Measurements from ENCODE around the gene F8.
"Not testable (repeated sequence)": the region's sequence is repeated elsewhere in the genome, so short reads cannot be mapped to it uniquely, and the experiment has no call there.

F8 gene

DNA sequence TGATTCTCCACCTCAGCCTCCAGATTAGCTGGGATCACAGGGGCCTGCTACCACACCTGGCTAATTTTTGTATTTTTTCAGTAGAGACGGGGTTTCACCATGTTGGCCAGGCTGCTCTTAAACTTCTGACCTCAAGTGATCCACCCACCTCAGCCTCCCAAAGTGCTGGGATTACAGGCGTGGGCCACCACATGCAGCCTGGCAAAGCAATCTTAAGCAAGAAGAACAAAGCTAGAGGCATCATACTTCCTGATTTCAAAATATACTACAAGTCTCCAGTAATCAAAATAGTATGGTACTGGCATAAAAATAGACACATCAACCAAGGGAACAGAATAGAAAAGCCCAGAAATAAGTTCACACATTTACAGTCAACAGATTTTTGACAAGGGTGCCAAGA, 149.2 kb downstream of the F8 start:
- TF ChIP-seq ZFX (IDR thresholded peaks at IDR 0.05), result no peak
- TF ChIP-seq, protein P1, sequence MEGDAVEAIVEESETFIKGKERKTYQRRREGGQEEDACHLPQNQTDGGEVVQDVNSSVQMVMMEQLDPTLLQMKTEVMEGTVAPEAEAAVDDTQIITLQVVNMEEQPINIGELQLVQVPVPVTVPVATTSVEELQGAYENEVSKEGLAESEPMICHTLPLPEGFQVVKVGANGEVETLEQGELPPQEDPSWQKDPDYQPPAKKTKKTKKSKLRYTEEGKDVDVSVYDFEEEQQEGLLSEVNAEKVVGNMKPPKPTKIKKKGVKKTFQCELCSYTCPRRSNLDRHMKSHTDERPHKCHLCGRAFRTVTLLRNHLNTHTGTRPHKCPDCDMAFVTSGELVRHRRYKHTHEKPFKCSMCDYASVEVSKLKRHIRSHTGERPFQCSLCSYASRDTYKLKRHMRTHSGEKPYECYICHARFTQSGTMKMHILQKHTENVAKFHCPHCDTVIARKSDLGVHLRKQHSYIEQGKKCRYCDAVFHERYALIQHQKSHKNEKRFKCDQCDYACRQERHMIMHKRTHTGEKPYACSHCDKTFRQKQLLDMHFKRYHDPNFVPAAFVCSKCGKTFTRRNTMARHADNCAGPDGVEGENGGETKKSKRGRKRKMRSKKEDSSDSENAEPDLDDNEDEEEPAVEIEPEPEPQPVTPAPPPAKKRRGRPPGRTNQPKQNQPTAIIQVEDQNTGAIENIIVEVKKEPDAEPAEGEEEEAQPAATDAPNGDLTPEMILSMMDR (conservative IDR thresholded peaks at IDR 0.05), result no peak
- no peak overlapping the region for H3K27ac ChIP-seq

DNA sequence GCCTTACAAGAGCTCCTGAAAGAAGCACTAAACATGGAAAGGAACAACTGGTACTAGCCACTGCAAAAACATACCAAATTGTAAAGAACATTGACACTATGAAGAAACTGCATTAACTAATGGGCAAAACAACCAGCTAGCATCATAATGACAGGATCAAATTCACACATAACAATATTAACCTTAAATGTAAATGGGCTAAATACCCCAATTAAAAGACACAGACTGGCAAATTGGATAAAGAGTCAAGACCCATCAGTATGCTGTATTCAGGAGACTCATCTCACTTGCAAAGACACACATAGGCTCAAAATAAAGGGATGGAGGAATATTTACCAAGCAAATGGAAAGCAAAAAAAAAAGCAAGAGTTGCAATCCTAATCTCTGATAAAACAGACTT, 154.0 kb downstream of the F8 start:
- H3K27ac ChIP-seq, result not testable (repeated sequence)

DNA sequence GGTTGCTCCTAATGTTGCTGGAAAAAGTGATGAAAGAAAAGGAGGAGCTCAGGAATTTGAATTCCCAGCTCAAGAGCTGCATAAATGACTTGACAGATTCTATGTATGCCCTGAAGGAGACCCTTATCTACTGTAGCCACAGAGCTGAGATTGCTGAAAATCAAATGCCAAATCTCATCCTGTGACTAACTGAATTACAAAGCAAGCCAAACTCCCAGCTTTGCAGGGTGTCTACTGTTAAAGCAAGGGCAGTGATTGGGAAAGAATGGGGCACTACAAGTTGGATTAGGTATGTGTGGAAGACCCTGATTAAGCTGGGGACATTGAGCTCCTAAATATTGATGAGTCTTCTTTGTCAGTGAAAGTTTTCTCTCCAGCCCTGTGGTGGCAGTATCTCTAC, 167.3 kb downstream of the F8 start:
- TF ChIP-seq, protein P1 (conservative IDR thresholded peaks at IDR 0.05), result no peak
- TF ChIP-seq ZFX (IDR thresholded peaks at IDR 0.05), result no peak
- H3K27ac ChIP-seq, result no peak overlapping the region

DNA sequence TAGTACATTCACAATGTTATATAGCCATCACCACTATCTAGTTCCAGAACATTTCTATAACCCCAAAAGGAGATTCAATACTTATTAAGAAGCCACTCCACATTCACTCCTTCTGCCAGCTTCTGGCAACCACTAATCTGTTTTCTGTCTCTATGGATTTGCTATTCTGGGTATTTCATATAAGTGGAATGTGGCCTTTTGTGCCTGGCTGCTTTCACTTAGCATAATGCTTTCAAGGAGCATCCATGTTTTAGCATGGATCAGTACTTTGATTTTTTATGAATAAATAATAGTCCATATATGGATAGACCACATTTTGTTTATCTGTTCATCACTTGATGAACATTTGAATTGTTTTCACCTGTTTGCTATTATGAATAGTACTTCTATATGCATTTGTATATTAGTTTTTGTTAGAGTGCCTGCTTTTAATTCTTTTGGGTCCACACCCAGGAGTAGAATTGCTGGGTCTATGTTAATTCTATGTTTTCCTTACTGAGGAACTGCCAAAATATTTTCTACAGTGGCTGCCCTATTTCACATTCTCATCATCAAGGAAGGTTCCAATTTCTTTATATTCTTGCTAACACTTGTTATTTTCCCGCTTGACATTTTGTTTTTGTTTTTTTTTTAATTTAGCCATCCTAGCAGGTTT, 171.4 kb downstream of the F8 start:
- H3K27ac ChIP-seq, result no peak overlapping the region
- TF ChIP-seq, protein P1 (conservative IDR thresholded peaks at IDR 0.05), result no peak
- TF ChIP-seq ZFX (IDR thresholded peaks at IDR 0.05), result no peak

DNA sequence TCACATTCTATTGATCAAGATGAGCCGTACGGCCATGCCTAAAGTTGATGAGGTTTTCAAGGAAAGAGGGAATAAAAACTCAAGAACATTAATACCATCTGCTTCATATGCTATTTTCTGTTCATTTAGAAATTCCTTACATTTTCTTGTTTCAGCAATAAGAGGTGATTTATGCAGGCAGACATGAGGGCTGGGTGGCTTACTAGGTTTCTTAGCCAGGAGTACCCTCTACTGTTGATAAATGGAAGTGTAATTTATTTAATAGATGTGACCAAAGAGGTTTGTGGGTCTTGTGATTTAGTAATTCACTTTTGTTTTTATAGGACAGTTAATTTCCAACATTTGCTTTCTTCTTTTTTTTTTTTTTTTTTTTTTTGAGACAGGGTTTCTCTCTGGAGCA, 181.7 kb downstream of the F8 start:
- TF ChIP-seq, protein P1 (conservative IDR thresholded peaks at IDR 0.05), result peak; percentile 70
- TF ChIP-seq ZFX (IDR thresholded peaks at IDR 0.05), result no peak
- H3K27ac ChIP-seq, result no peak overlapping the region

GRCh38 chrX:154836163-154836562, 186.4 kb downstream of the F8 start:
- H3K27ac ChIP-seq, result no peak overlapping the region
- TF ChIP-seq, protein P1 (conservative IDR thresholded peaks at IDR 0.05), result no peak
- TF ChIP-seq ZFX (IDR thresholded peaks at IDR 0.05), result no peak

- no peak within 1 kb of the TSS for H3K27ac ChIP-seq
- no peak for TF ChIP-seq ZFX (IDR thresholded peaks at IDR 0.05)
- TF ChIP-seq, protein P1 (conservative IDR thresholded peaks at IDR 0.05), result no peak
Observed at GRCh38 chrX:154834562-154834961, 188.0 kb downstream of the F8 start, which contains the start of gene SMIM9. Gene SMIM9 (minus strand): TSS chrX:154834662. CDS start chrX:154830856, 3,806 bp downstream.

DNA sequence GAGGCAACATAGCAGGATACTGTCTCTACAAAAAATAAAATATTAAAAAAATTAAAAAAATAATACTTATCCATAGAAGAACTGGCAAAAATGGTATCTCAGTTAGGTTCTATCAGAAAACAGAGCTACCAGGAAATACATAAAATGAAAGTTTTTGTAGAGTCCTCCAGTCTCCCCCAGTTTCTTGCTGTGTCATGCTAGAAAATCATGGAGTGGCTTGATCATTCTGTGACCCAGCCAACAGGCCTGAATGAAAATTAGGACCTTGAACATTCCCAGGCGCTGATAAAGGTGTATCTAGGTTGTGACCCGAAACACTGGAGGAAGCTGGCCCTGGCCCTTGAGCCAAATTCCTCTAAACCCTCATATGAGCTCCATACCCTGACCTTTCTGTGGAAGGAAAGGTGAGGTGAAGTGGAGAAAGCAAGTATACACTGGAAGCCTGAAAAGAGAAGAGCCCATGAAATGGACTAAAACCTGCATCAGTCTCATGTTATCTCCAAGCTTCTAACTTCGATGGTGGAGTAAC, 188.7 kb downstream of the F8 start:
- TF ChIP-seq, protein P1 (conservative IDR thresholded peaks at IDR 0.05), result no peak
- TF ChIP-seq ZFX (IDR thresholded peaks at IDR 0.05), result no peak
- no peak overlapping the region for H3K27ac ChIP-seq
